Lung (tissue), 12 donors: ENCODE measurements around the gene PGA4. TPM values are rescaled to one million over a fixed set of nuclear protein-coding genes. Genes with fewer than 3 reads are reported as not detected.

Source experiments
- ATAC-seq: fragments of 200-7000 bp; cut with Tn5 transposase; one replicate; pipeline ENCODE4 v1.9.1; 2020; ENCODE audit warnings: moderate number of reproducible peaks; ENCODE audit not compliant: insufficient read depth, low FRiP score
- DNase-seq, 3 donors: peaks; one replicate each; pipeline ENCODE4 v3.0.0-alpha.2; 2013 to 2017
- H3K27ac ChIP-seq, 2 donors: one replicate each; pipeline ENCODE4 v1.5.1; 2013; ENCODE audit warnings: mild to moderate bottlenecking in 2 of 2, moderate library complexity in 2 of 2, control low read depth in 1 of 2, inconsistent platforms in 1 of 2, low read depth in 1 of 2, low read length in 1 of 2
- H3K27me3 ChIP-seq, 3 donors: one replicate each; pipeline ENCODE4 v1.5.1; 2013; ENCODE audit warnings: low read length in 2 of 3; ENCODE audit not compliant: control insufficient read depth in 3 of 3, insufficient read depth in 3 of 3
- H3K36me3 ChIP-seq, 4 donors: one replicate each; pipeline ENCODE4 v1.5.1; 2013; ENCODE audit warnings: low read length in 4 of 4, mild to moderate bottlenecking in 1 of 4, moderate library complexity in 1 of 4; ENCODE audit not compliant: control insufficient read depth in 4 of 4, insufficient read depth in 4 of 4
- H3K4me1 ChIP-seq, 5 donors: one replicate each; pipeline ENCODE4 v1.5.1; 2013; ENCODE audit warnings: low read length in 5 of 5, mild to moderate bottlenecking in 2 of 5, moderate library complexity in 1 of 5; ENCODE audit not compliant: control insufficient read depth in 5 of 5, insufficient read depth in 5 of 5
- H3K4me3 ChIP-seq: one replicate; pipeline ENCODE4 v1.5.1; 2013; ENCODE audit warnings: mild to moderate bottlenecking, control low read depth, moderate library complexity
- H3K9ac ChIP-seq, 2 donors: one replicate each; pipeline ENCODE4 v1.5.1; 2013; ENCODE audit warnings: low read length in 2 of 2, control low read depth in 1 of 2; ENCODE audit not compliant: insufficient read depth in 1 of 2
- H3K9me3 ChIP-seq, 4 donors: one replicate each; pipeline ENCODE4 v1.5.1; 2013; ENCODE audit warnings: low read length in 3 of 4, mild to moderate bottlenecking in 1 of 4, moderate library complexity in 1 of 4; ENCODE audit not compliant: control insufficient read depth in 4 of 4, insufficient read depth in 3 of 4
- WGBS, 2 donors: extraction: QIAGEN DNeasy Blood & Tissue Kit; methylation state at CpG; one replicate each; pipeline ENCODE4 v1.1.7; 2013; 5-methylcytosine and 5-hydroxymethylcytosine counted together
- polyA plus RNA-seq, 2 donors: library from polyadenylated mRNA; stranded (reverse); fragments of 200-250 nt; gene quantifications; one replicate each; pipeline ENCODE4 v1.2.1, GENCODE V29; 2013
- total RNA-seq, 2 donors: library from RNA; depleted of rRNA in 1 of 2; stranded (reverse); fragments of >200 nt in 1 of 2; gene quantifications; one replicate each; pipeline ENCODE4 v1.2.1, GENCODE V29; 2014 to 2021
- TF ChIP-seq, protein P1 (sequence below): IDR thresholded peaks from 2 replicates; pipeline ENCODE4 v1.5.1; 2012; ENCODE audit warnings: mild to moderate bottlenecking; ENCODE audit errors: control extremely low read depth, extremely low read depth
- donor health status: control.
- donor health status: control.
- donor health status: Bipolar disorder and iron deficiency.
- donor health status: healthy.
- donor health status: DM: yes; HTN: yes; CAD: no.

PGA4 gene
- total and polyA plus RNA-seq, 4 donors: 1.6 to 1.8 (median 1.8) TPM; not detected in 1

GRCh38 chr11:61194981-61195695 is 27.0 kb upstream of the PGA4 start:
- WGBS, 2 donors: 75 to 91% methylated on average over 7 of the region's 7 CpGs
- no peak overlapping the region for H3K9ac ChIP-seq
- no peak overlapping the region for H3K4me3 ChIP-seq

DNA sequence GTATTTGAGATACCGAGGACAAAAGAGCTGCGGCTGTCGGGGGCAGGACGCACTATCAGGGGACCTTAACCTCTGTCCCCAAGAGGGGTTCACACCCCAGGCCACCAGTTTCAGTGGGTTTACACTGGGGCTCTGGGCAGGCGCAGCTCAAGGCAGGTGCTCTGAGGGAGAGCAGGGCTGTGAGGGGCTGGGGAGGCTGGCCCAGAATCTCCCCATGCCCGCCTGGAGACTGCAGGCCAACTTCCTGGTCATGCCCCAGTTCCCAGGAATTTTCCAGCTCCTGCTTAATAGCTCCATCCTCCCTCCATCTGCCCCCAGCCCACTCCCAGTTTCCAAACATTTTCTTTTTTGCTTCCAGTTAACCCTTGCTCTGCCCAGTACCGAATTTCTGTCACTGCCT is 26.4 kb upstream of the PGA4 start:
- no peaks in the 10 kb centered on the region for H3K27me3 ChIP-seq
- TF ChIP-seq, protein P1, sequence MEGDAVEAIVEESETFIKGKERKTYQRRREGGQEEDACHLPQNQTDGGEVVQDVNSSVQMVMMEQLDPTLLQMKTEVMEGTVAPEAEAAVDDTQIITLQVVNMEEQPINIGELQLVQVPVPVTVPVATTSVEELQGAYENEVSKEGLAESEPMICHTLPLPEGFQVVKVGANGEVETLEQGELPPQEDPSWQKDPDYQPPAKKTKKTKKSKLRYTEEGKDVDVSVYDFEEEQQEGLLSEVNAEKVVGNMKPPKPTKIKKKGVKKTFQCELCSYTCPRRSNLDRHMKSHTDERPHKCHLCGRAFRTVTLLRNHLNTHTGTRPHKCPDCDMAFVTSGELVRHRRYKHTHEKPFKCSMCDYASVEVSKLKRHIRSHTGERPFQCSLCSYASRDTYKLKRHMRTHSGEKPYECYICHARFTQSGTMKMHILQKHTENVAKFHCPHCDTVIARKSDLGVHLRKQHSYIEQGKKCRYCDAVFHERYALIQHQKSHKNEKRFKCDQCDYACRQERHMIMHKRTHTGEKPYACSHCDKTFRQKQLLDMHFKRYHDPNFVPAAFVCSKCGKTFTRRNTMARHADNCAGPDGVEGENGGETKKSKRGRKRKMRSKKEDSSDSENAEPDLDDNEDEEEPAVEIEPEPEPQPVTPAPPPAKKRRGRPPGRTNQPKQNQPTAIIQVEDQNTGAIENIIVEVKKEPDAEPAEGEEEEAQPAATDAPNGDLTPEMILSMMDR: no peak
- no peak for ATAC-seq
- peaks cover 0 to 14% (median 2%) of the 10 kb centered on the region in 4 donors for H3K9me3 ChIP-seq
- H3K36me3 ChIP-seq: no peaks in the 10 kb centered on the region
- H3K4me3 ChIP-seq: no peak overlapping the region
- H3K4me1 ChIP-seq: no peaks in the 10 kb centered on the region
- no peak for DNase-seq
- no peak overlapping the region for H3K27ac ChIP-seq
- 84 to 87% methylated on average over 6 to 7 of the region's 7 CpGs for WGBS, 2 donors
- no peak overlapping the region for H3K9ac ChIP-seq

More at GRCh38 chr11:61194981-61195695, 27.0 kb upstream of the PGA4 start:
- H3K27ac ChIP-seq: no peak overlapping the region
- no peaks in the 10 kb centered on the region for H3K36me3 ChIP-seq
- DNase-seq (no peak), ATAC-seq (no peak)
- no peaks in the 10 kb centered on the region for H3K4me1 ChIP-seq
- no peaks in the 10 kb centered on the region for H3K27me3 ChIP-seq
- H3K9me3 ChIP-seq: peaks cover 0 to 14% (median 2%) of the 10 kb centered on the region in 4 donors
- TF ChIP-seq, protein P1: no peak

- no peak overlapping the region for H3K4me3 ChIP-seq
- H3K27me3 ChIP-seq: peaks cover 0 to 4% (median 0%) of the 10 kb centered on the region in 3 donors
- ATAC-seq (no peak), DNase-seq (no peak)
- no peak overlapping the region for H3K9ac ChIP-seq
- TF ChIP-seq, protein P1: no peak
- H3K27ac ChIP-seq: no peak overlapping the region
- no peaks in the 10 kb centered on the region for H3K4me1 ChIP-seq
- no peaks in the 10 kb centered on the region for H3K36me3 ChIP-seq
- peaks cover 0 to 14% (median 2%) of the 10 kb centered on the region in 4 donors for H3K9me3 ChIP-seq
- WGBS, 2 donors: 71 to 82% methylated on average over 6 of the region's 6 CpGs
Measured at GRCh38 chr11:61198361-61198760, 23.8 kb upstream of the PGA4 start.
